HG02973 (cell line): ENCODE data around the gene TNFRSF13B.
"Not testable (repeated sequence)": the region's sequence is repeated elsewhere in the genome, so short reads cannot be mapped to it uniquely, and the experiment has no call there.

Experiments used
- ATAC-seq: cut with Tn5 transposase; IDR thresholded peaks from one replicate; pipeline ENCODE4 v1.9.1; 2021; ENCODE audit warnings: moderate library complexity; ENCODE audit not compliant: unreplicated experiment

TNFRSF13B gene

DNA sequence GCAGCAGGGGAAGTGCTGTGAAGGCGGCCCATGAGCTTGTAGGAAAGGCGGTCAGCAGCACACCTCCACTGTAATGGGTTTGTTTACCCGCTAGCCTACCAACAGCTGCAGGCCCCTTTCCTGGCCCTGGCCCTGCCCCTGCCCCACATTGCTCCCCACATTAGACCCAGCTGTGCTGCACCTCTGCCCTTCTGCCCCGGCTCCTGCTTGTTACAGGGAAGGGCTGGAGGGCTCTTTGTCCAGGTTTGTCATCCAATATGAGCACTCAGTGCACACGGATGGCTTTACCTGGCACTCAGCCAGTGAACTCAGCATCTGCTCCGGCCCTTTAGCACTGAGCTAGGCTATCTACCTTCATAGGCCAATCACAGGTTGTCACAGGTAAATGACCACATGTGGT lies 36.0 kb upstream of the TNFRSF13B start:
- not testable (repeated sequence) for ATAC-seq

DNA sequence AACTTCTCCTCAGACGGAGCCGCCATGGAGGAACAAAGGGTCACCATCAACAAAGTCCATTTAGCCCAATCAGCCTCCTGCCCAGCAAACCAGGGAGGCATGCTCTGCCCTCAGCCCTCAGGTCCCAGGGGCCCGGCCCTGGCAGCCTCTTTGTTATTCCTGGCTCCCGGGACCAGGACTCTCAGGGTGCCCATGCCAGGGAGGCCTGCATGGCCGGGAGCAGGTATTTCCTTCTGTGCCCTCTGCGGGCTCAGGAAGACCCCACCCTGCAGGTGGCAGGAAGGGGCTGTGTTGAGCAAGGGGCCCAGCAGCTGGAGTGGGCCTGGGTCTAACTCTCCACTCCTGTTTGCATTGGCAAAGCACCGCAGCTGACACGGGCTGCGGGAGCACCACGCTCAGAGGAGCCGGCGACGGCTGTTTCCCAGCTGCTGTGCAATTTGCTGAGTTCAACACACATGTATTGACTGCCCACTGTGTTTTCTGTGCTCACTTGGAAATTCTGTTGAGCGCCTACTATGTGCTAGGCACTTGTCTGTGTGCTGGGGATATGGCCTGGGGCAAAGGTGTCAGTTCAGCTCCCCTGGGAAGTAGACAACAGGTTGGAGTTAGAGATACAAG lies 33.2 kb upstream of the TNFRSF13B start:
- ATAC-seq: not testable (repeated sequence)

GRCh38 chr17:17004251-17004996 lies 32.5 kb upstream of the TNFRSF13B start:
- ATAC-seq: no peak

DNA sequence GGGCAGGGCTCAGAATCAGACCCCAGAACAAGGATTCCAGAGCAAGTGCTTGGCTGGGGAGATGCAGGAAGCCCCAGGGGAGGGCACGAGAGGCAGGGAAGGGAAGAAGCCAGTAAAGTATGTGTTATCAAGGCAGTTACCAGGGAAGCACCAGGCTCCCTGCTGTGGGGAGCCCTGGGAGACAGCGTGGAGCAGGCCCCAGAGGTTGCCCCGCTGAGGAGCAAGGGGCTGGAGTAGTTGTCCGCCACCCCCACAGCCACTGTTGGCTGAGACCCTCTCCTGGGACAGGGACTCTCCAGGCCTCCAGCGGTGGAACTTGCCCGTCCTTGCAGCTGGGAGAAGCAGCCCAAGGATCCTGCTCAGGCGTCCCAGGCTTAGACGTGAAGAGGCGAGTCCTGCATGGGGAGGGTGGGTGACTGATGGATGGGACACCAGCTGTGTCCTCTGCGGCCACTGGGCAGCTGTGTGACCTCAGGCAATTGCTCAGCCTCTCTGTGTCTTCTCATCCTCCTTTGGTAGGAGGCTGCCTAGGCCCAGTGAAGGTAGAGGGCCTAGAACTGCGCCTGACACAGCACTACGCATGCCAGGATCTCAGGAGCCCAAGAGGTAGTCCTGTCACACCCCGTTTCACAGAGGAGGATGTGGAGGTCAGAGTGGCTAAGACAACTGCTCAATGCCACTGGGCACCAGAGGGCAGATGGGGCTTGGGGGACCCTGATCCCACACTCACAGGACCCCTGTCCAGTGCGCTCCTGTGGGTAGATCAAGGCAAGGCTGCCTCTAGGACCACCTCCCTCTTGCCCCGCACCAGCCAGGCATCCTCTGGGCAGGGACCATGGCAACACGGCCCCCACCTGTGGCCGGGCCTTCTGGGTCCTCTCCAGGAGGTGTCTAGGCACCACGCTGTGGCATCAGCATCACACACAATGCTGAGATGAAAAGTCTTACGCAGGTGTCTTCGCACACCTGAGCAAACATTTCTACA lies 31.1 kb upstream of the TNFRSF13B start:
- ATAC-seq: not testable (repeated sequence)

GRCh38 chr17:17001874-17002520 lies 30.1 kb upstream of the TNFRSF13B start:
- peak; percentile 53 for ATAC-seq

DNA sequence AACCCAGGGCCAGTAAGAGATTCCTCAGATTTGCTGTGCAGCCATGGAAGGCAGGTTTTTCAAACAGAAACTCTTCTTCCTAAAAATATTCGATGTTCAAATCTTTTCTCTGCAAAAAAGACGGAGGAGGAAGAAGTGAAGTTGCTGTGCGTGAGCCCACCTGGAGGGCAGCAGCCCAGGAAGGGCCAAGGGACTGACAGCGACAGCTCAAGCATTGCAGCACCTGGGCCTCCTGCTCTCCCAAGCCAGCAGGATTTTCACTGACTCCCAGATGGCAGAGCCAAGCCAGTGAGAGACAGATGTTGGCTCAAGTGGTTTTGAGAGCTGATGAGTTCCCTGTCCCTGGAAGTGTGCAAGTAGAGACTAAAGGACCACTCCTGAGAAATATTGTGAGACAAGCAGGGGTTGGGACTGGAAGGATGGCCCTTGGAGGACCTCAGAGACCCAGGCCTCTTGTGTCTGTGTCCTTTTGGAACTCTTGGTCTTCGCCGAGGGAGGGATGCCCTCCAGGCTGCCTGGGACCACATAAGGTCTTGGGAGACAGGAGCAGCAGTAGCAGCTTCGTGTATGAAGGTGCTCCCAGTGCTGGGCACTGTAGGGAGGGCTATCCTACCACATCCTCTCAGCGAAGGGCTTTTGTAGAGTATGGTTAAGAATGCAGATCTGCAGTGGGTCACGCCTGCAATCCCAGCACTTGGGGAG lies 29.3 kb upstream of the TNFRSF13B start:
- peak; percentile 10 for ATAC-seq

DNA sequence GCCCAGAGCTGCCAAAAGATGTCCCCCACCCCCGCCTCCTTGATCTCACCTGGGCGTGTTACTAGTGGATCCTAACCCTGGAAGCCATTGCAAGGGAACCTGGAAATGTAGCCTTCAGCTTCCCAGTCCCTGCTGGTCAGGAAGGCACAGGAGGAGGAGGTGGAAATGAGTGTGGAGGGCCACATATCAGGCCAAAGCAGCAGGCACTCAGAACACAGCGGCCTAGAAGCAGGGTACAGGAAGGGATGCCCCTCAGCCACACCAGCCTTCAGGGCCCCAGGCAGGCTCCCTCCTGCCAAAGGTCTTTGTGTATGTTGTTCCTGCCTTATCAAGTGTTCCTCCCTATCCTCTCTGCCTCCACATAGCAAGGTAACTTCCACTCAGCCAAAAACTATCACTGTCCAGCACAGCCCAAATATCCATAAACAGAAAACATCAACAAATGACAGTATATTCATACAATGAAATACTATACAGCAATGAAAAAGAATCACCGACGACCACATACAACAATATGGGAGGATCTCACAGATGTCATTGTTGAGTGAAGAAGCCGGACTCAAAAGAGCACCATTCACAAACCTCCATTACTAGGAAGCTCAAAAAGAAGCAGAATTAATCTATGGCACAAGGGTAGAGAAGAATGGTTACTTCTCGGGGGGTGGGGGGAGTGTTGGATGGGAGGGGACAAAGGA lies 28.2 kb upstream of the TNFRSF13B start:
- no peak for ATAC-seq

DNA sequence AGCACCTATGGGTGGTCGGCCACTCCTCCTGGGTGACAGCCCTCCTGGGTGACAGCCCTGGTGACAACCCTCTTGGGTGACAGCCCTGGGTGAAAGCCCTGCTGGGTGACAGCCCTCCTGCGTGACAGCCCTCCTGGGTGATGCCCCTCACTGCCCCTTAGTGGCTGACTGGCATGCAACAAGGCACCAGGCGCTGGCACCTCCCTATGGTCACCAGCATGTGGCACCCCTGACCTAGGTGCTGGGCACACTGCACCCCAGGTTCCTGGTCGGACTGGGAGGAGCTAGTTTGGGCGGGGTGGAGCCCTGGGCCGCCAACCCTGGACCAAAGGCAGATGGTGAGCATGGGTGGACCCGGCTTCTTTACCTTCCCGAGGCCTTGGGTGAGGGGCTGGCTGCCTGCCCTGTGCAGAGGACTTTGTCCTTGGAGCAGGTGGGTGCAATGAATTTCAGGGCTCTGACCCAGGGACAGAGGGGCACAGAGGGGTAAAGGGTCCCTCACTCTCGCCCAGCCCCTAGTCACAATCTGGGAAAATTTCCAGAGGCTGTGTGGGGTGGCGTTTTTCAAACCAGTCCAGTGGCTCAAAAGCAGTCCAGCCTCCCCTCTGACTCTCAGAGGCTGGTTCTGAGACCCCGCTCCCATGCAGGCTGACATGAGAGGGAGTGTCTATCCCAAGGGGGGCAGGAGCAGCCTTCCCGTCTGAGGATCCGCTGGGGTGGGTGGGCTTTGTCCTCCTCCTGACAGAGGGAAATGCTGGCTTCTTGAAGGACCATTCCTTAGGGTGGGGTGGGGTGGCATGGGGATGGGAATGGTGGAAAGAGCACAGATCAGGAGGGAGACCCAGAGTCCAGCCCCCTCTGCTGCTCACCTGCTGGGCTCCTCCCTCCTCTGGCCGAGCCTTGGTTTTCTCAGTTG lies 25.9 kb upstream of the TNFRSF13B start:
- no peak for ATAC-seq

DNA sequence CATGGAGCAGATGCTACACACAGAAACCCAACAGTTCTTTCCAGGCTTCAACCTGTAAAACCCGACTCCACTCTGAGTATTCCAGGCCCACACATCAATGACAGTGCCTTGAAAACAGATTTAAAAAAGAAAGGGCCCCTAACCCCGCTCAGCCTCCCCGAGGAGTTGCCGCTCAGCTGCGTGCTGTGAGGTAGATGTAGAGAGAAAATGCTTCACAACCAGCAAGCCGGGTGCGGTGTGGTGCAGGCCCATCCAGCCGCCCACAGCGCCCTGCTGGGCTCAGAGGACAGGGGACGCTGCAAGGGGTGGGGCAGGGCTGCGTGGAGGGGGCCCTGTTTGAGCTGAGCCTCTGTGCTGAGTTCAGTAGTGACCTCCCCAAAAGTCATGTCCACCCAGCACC lies 24.8 kb upstream of the TNFRSF13B start:
- ATAC-seq: not testable (repeated sequence)

DNA sequence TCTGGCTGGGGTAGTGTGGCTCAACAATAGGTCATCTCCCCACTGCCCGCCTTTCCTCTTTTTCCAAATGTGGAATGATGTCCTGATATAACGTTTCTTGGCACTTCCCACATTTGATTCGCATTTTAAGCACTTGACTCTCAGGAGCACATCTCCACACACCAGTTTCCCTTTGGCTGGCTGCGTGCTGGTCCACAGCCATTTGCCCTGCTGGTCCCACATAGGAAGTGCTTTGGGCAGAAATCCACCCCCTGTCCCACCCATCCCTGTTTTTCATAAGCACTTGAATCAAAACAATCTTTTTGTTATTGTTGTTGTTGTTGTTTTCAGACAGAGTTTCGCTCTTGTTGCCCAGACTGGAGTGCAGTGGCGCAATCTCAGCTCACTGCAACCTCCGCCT lies 24.0 kb upstream of the TNFRSF13B start:
- ATAC-seq: no peak

DNA sequence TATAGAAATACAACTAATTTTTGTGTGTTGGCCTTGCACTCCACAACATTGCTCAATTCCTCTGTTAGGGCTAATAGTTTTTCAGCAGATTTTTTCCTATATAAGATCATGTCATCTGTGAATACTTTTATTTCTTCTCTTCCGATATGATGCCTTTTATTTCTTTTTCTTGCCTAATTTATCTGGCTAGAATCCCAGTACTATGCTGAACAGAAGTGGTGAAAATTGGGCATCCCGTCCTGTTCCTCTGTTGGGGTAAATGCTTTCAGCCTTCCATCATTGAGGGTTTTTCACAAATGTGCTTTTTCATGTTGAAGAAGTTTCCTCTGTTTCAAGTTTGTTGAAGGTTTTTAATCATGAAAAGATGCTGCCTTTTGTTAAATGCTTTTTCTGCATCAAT lies 22.7 kb upstream of the TNFRSF13B start:
- no peak for ATAC-seq

- no peak for ATAC-seq
These were observed 19.6 kb upstream of the TNFRSF13B start for GRCh38 chr17:16991349-16992009.

DNA sequence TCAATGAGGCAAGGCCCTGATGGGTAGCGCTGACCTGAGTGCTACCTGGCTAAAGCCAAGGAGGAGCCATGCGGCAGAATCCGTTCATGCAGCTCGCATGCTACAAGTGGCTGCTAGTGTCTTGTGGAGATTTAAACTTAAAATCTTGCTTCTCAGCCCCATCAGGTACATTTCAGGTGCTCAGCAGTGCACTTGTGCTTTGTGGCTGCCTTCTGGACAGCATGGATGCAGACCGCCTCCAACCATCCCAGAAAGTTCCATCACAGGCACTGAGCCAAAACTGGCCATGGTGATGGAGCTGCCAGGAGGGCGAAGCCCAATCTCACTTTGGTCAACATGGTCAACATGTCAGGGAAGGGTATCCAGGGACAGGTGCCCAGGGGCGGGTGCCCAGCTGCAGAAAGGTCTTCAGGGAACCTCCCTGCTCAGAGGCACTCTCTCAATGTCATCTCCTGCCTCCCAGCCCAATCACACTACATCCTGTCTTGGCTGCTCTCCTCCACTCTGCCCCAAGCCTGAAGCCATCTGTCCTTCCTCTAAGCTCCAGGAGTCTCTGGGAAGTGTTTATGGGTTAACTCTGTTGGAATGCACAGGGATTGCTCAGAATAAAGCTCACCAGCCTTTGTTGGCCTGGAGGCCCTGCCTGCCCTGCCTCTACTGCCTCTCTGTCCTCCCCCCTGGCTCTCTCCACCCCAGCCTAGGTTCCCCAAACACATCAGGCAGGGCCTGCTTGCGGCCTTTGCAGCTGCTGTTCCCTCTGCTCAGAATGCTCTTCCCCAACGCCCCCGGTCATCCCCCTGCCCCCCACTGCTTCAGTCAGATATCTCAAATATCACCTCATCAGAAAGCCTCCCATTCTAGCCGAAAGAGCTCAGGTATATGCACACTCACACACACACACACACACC lies 18.3 kb upstream of the TNFRSF13B start:
- no peak for ATAC-seq

- peak; percentile 28 for ATAC-seq
These were observed 17.5 kb upstream of the TNFRSF13B start for GRCh38 chr17:16989230-16989952.

GRCh38 chr17:16988749-16989229 lies 16.9 kb upstream of the TNFRSF13B start:
- ATAC-seq: peak; percentile 6
